ENCODE results near the gene KCNQ5. TPM values are rescaled to one million over a fixed set of nuclear protein-coding genes. Genes with fewer than 3 reads are reported as not detected.

KCNQ5 gene
- total RNA-seq, 1 experiment from 2014 or later, result 9.4 TPM

DNA sequence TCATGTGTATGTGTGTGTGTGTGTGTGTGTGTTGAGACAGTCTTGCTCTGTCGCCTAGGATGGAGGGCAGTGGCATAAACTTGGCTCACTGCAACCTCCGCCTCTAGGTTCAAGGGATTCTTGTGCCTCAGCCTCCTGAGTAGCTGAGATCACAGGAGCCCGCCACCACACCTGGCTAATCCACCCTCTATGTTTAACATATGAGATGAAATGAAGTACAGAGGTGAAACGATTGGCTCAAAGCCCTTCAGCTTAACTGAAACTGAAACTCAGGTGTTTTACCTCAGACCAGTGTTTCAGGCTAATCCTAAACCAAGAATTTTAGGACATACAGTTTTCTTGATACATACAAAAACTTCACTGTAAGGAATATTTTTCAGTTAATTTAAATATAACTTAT is 167.3 kb downstream of the KCNQ5 start:
- DNase-seq (ENCODE audit: low read depth, low spot score) (no peak), ATAC-seq (no peak)
- POLR2A ChIA-PET, result no interaction called here
- Histone ChIP-seq H3K27ac (ENCODE audit: low read length) (no peak overlapping the region), H3K36me3 (ENCODE audit: control insufficient read depth, insufficient read depth, low read length) (no peaks in the 10 kb centered on the region), H3K4me3 (ENCODE audit: low read depth in 2 of 2, low read length in 2 of 2) (no peak overlapping the region), H3K4me1 (ENCODE audit: control insufficient read depth, insufficient read depth, low read length) (peaks cover 15% of the 10 kb centered on the region), H3K27me3 (ENCODE audit: control insufficient read depth, insufficient read depth, low read length) (no peaks in the 10 kb centered on the region), H3K9me3 (ENCODE audit: control insufficient read depth, insufficient read depth, low read depth, low read length) (no peaks in the 10 kb centered on the region)
- intact Hi-C loops (cut with micrococcal nuclease; ENCODE audit: unreplicated experiment) (no loop called here), in situ Hi-C loops (cut with HindIII; ENCODE audit: low pct_unique_long_range_greater_than_20kb, low sequenced_read_pairs) (no loop called here)
- CTCF ChIA-PET, result no interaction called here
- no peak for TF ChIP-seq POLR2AphosphoS5 (IDR thresholded peaks at IDR 0.05; ENCODE audit: low read depth, low read length)
- TF ChIP-seq TCF7L2 (IDR thresholded peaks at IDR 0.05; ENCODE audit: low read depth, low read length), result no peak
- TF ChIP-seq, protein P1, sequence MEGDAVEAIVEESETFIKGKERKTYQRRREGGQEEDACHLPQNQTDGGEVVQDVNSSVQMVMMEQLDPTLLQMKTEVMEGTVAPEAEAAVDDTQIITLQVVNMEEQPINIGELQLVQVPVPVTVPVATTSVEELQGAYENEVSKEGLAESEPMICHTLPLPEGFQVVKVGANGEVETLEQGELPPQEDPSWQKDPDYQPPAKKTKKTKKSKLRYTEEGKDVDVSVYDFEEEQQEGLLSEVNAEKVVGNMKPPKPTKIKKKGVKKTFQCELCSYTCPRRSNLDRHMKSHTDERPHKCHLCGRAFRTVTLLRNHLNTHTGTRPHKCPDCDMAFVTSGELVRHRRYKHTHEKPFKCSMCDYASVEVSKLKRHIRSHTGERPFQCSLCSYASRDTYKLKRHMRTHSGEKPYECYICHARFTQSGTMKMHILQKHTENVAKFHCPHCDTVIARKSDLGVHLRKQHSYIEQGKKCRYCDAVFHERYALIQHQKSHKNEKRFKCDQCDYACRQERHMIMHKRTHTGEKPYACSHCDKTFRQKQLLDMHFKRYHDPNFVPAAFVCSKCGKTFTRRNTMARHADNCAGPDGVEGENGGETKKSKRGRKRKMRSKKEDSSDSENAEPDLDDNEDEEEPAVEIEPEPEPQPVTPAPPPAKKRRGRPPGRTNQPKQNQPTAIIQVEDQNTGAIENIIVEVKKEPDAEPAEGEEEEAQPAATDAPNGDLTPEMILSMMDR (IDR thresholded peaks at IDR 0.05), result no peak
- TF ChIP-seq, protein P2, sequence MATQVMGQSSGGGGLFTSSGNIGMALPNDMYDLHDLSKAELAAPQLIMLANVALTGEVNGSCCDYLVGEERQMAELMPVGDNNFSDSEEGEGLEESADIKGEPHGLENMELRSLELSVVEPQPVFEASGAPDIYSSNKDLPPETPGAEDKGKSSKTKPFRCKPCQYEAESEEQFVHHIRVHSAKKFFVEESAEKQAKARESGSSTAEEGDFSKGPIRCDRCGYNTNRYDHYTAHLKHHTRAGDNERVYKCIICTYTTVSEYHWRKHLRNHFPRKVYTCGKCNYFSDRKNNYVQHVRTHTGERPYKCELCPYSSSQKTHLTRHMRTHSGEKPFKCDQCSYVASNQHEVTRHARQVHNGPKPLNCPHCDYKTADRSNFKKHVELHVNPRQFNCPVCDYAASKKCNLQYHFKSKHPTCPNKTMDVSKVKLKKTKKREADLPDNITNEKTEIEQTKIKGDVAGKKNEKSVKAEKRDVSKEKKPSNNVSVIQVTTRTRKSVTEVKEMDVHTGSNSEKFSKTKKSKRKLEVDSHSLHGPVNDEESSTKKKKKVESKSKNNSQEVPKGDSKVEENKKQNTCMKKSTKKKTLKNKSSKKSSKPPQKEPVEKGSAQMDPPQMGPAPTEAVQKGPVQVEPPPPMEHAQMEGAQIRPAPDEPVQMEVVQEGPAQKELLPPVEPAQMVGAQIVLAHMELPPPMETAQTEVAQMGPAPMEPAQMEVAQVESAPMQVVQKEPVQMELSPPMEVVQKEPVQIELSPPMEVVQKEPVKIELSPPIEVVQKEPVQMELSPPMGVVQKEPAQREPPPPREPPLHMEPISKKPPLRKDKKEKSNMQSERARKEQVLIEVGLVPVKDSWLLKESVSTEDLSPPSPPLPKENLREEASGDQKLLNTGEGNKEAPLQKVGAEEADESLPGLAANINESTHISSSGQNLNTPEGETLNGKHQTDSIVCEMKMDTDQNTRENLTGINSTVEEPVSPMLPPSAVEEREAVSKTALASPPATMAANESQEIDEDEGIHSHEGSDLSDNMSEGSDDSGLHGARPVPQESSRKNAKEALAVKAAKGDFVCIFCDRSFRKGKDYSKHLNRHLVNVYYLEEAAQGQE (IDR thresholded peaks at IDR 0.05; ENCODE audit: insufficient read depth in 1 of 2, low read depth in 2 of 2, low read length in 1 of 2), result no peak
- no peak for TF ChIP-seq SIN3A (IDR thresholded peaks at IDR 0.05; ENCODE audit: borderline replicate concordance, insufficient read depth, low read depth, low read length)
- BruUV-seq (replicated peaks), result no TSS peak

DNA sequence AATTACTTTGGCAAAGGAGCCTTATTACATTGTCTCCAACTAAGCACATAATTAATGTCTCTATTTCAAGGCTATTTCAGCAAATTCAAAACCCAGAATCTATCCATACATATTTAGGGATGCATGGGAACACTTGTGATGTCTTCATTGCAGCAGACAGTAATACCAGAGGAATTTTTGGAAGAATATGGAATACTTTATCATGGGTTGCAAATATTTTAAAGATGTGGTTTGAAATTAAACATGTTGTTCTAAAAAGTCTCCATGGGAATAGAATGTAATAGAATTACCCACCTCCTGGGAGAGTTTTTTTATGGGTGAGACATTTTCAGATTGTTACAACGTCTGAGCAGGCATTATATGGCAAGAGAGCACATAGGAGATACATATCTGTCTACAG is 170.8 kb downstream of the KCNQ5 start:
- H3K36me3 ChIP-seq (ENCODE audit: control insufficient read depth, insufficient read depth, low read length), result no peaks in the 10 kb centered on the region
- no peak for DNase-seq (ENCODE audit: low read depth, low spot score)
- H3K4me3 ChIP-seq (ENCODE audit: low read depth in 2 of 2, low read length in 2 of 2), result no peak overlapping the region
- ATAC-seq, result no peak
- H3K27me3 ChIP-seq (ENCODE audit: control insufficient read depth, insufficient read depth, low read length), result no peaks in the 10 kb centered on the region
- POLR2A ChIA-PET, result no interaction called here
- TF ChIP-seq TCF7L2 (IDR thresholded peaks at IDR 0.05; ENCODE audit: low read depth, low read length) (no peak), POLR2AphosphoS5 (IDR thresholded peaks at IDR 0.05; ENCODE audit: low read depth, low read length) (no peak), SIN3A (IDR thresholded peaks at IDR 0.05; ENCODE audit: borderline replicate concordance, insufficient read depth, low read depth, low read length) (no peak)
- TF ChIP-seq, protein P1 (IDR thresholded peaks at IDR 0.05), result no peak
- in situ Hi-C loops (cut with HindIII; ENCODE audit: low pct_unique_long_range_greater_than_20kb, low sequenced_read_pairs), result no loop called here
- CTCF ChIA-PET, result no interaction called here
- no TSS peak for BruUV-seq (replicated peaks)
- H3K9me3 ChIP-seq (ENCODE audit: control insufficient read depth, insufficient read depth, low read depth, low read length), result no peaks in the 10 kb centered on the region
- no peak overlapping the region for H3K27ac ChIP-seq (ENCODE audit: low read length)
- H3K4me1 ChIP-seq (ENCODE audit: control insufficient read depth, insufficient read depth, low read length), result peaks cover 6% of the 10 kb centered on the region
- intact Hi-C loops (cut with micrococcal nuclease; ENCODE audit: unreplicated experiment), result no loop called here

All from Panc1 (cell line).